ENCODE data around the gene REV3L. TPM values are rescaled to one million over a fixed set of nuclear protein-coding genes. Genes with fewer than 3 reads are reported as not detected.

The REV3L gene
- total and polyA plus RNA-seq, 4 donors: 8.8 to 91.4 (median 19.8) TPM

GRCh38 chr6:111474106-111474505, 8.9 kb downstream of the REV3L start:
- Histone ChIP-seq H3K9ac (ENCODE audit: insufficient read depth in 1 of 2, low read length in 2 of 2) (no peak overlapping the region), H3K9me3 (ENCODE audit: control insufficient read depth in 4 of 4, insufficient read depth in 3 of 4, low read length in 3 of 4) (peaks cover 0 to 2% (median 0%) of the 10 kb centered on the region in 4 donors), H3K27me3 (ENCODE audit: control insufficient read depth in 3 of 3, insufficient read depth in 3 of 3, low read length in 2 of 3) (no peaks in the 10 kb centered on the region), H3K4me3 (no peak overlapping the region), H3K4me1 (ENCODE audit: control insufficient read depth in 5 of 5, insufficient read depth in 5 of 5, low read length in 5 of 5) (peaks cover 5 to 24% (median 11%) of the 10 kb centered on the region in 5 donors), H3K27ac (ENCODE audit: low read depth in 1 of 2, low read length in 1 of 2) (peak overlapping the region in 1 of 2 donors; percentile 29), H3K36me3 (ENCODE audit: control insufficient read depth in 4 of 4, insufficient read depth in 4 of 4, low read length in 4 of 4) (peaks cover 0 to 9% (median 3%) of the 10 kb centered on the region in 4 donors)
- WGBS, 2 donors: 74 to 82% methylated on average over 4 of the region's 4 CpGs
- DNase-seq (no peak), ATAC-seq (ENCODE audit: insufficient read depth, low FRiP score) (no peak)
- TF ChIP-seq CTCF (IDR thresholded peaks at IDR 0.05; ENCODE audit: control extremely low read depth, extremely low read depth): no peak

- 98 to 100% methylated on average over 2 of the region's 2 CpGs for WGBS, 2 donors
- H3K4me3 ChIP-seq: no peak overlapping the region
- no peak overlapping the region for H3K27ac ChIP-seq (ENCODE audit: low read depth in 1 of 2, low read length in 1 of 2)
- peaks cover 0 to 9% (median 3%) of the 10 kb centered on the region in 4 donors for H3K36me3 ChIP-seq (ENCODE audit: control insufficient read depth in 4 of 4, insufficient read depth in 4 of 4, low read length in 4 of 4)
- no peak for DNase-seq
- ATAC-seq (ENCODE audit: insufficient read depth, low FRiP score): no peak
- H3K9me3 ChIP-seq (ENCODE audit: control insufficient read depth in 4 of 4, insufficient read depth in 3 of 4, low read length in 3 of 4): peaks cover 0 to 2% (median 0%) of the 10 kb centered on the region in 4 donors
- H3K9ac ChIP-seq (ENCODE audit: insufficient read depth in 1 of 2, low read length in 2 of 2): no peak overlapping the region
- no peak for TF ChIP-seq CTCF (IDR thresholded peaks at IDR 0.05; ENCODE audit: control extremely low read depth, extremely low read depth)
- peaks cover 5 to 19% (median 10%) of the 10 kb centered on the region in 5 donors for H3K4me1 ChIP-seq (ENCODE audit: control insufficient read depth in 5 of 5, insufficient read depth in 5 of 5, low read length in 5 of 5)
- no peaks in the 10 kb centered on the region for H3K27me3 ChIP-seq (ENCODE audit: control insufficient read depth in 3 of 3, insufficient read depth in 3 of 3, low read length in 2 of 3)
These were observed 10.0 kb downstream of the REV3L start for GRCh38 chr6:111472933-111473435.

- Histone ChIP-seq H3K36me3 (ENCODE audit: control insufficient read depth in 4 of 4, insufficient read depth in 4 of 4, low read length in 4 of 4) (peaks cover 0 to 9% (median 3%) of the 10 kb centered on the region in 4 donors), H3K9ac (ENCODE audit: insufficient read depth in 1 of 2, low read length in 2 of 2) (no peak overlapping the region), H3K4me3 (no peak overlapping the region), H3K9me3 (ENCODE audit: control insufficient read depth in 4 of 4, insufficient read depth in 3 of 4, low read length in 3 of 4) (peaks cover 0 to 2% (median 0%) of the 10 kb centered on the region in 4 donors), H3K27me3 (ENCODE audit: control insufficient read depth in 3 of 3, insufficient read depth in 3 of 3, low read length in 2 of 3) (no peaks in the 10 kb centered on the region), H3K27ac (ENCODE audit: low read depth in 1 of 2, low read length in 1 of 2) (no peak overlapping the region), H3K4me1 (ENCODE audit: control insufficient read depth in 5 of 5, insufficient read depth in 5 of 5, low read length in 5 of 5) (peaks cover 4 to 10% (median 6%) of the 10 kb centered on the region in 5 donors)
- no peak for TF ChIP-seq CTCF (IDR thresholded peaks at IDR 0.05; ENCODE audit: control extremely low read depth, extremely low read depth)
- no peak for ATAC-seq (ENCODE audit: insufficient read depth, low FRiP score)
- no peak for DNase-seq
- WGBS, 2 donors: 92 to 97% methylated on average over 1 of the region's 1 CpG
These were observed 11.1 kb downstream of the REV3L start for GRCh38 chr6:111471958-111472357.

GRCh38 chr6:111471533-111471932, 11.5 kb downstream of the REV3L start:
- no peaks in the 10 kb centered on the region for H3K27me3 ChIP-seq (ENCODE audit: control insufficient read depth in 3 of 3, insufficient read depth in 3 of 3, low read length in 2 of 3)
- H3K36me3 ChIP-seq (ENCODE audit: control insufficient read depth in 4 of 4, insufficient read depth in 4 of 4, low read length in 4 of 4): peaks cover 0 to 9% (median 3%) of the 10 kb centered on the region in 4 donors
- H3K4me3 ChIP-seq: no peak overlapping the region
- no peak for ATAC-seq (ENCODE audit: insufficient read depth, low FRiP score)
- peaks cover 4 to 10% (median 6%) of the 10 kb centered on the region in 5 donors for H3K4me1 ChIP-seq (ENCODE audit: control insufficient read depth in 5 of 5, insufficient read depth in 5 of 5, low read length in 5 of 5)
- peaks cover 0 to 2% (median 0%) of the 10 kb centered on the region in 4 donors for H3K9me3 ChIP-seq (ENCODE audit: control insufficient read depth in 4 of 4, insufficient read depth in 3 of 4, low read length in 3 of 4)
- no peak for TF ChIP-seq CTCF (IDR thresholded peaks at IDR 0.05; ENCODE audit: control extremely low read depth, extremely low read depth)
- H3K27ac ChIP-seq (ENCODE audit: low read depth in 1 of 2, low read length in 1 of 2): no peak overlapping the region
- DNase-seq: no peak
- H3K9ac ChIP-seq (ENCODE audit: insufficient read depth in 1 of 2, low read length in 2 of 2): no peak overlapping the region
- WGBS, 2 donors: 36 to 53% methylated on average over 1 of the region's 1 CpG

Data from lung (tissue), 12 donors.